ENCODE measurements around the gene NAV2. TPM values are rescaled to one million over a fixed set of nuclear protein-coding genes. Genes with fewer than 3 reads are reported as not detected.

The NAV2 gene
- total RNA-seq, 1 experiment from 2014 or later, result 2.1 TPM

DNA sequence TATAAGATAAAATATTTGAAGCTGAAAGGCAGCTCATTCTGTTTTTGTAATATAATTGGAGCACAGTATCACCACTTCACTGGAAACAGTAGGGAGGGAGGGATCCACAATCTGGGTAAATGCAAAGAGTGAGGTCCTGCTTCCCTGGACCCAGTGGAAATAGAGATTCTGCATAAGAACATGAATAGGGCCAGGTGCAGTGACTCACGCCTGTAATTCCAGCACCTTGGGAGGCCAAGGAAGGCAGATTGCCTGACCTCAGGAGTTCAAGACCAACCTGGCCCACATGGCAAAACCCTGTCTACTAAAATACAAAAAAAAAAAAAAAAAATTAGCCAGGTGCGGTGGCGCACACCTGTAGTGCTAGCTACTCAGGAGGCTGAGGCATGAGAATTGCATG lies 303.9 kb downstream of the NAV2 start:
- no peak overlapping the region for H2AFZ ChIP-seq (ENCODE audit: low read depth, low read length, poor library complexity, severe bottlenecking)
- H3K4me3 ChIP-seq (replicated peaks in 1 of 2; ENCODE audit: low read depth in 1 of 2, low read length in 2 of 2), result no peak overlapping the region
- no peaks in the 10 kb centered on the region for H3K36me3 ChIP-seq (ENCODE audit: control insufficient read depth in 1 of 2, insufficient read depth in 2 of 2, low read length in 2 of 2)
- no peaks in the 10 kb centered on the region for H3K4me1 ChIP-seq (ENCODE audit: control insufficient read depth in 1 of 2, insufficient read depth in 2 of 2, low read length in 2 of 2)
- CTCF ChIA-PET, result no interaction called here
- no peak for ATAC-seq
- H3K27me3 ChIP-seq (ENCODE audit: insufficient read depth, low read length), result peaks cover 15% of the 10 kb centered on the region
- TF ChIP-seq TCF7L2 (IDR thresholded peaks at IDR 0.05; ENCODE audit: borderline replicate concordance, extremely low read depth, insufficient read depth, insufficient read length) (no peak), JUND (IDR thresholded peaks at IDR 0.05) (no peak), ZBTB33 (IDR thresholded peaks at IDR 0.05; ENCODE audit: extremely low read depth, insufficient replicate concordance, low read length) (no peak), POLR2AphosphoS5 (IDR thresholded peaks at IDR 0.05; ENCODE audit: low read depth, low read length) (no peak), YY1 (IDR thresholded peaks at IDR 0.05; ENCODE audit: extremely low read depth, insufficient replicate concordance, low read depth, low read length) (no peak), MAX (IDR thresholded peaks at IDR 0.05) (no peak), EGR1 (IDR thresholded peaks at IDR 0.05; ENCODE audit: low read depth) (no peak), ELF1 (IDR thresholded peaks at IDR 0.05; ENCODE audit: borderline replicate concordance, low read depth) (no peak)
- intact Hi-C loops (cut with micrococcal nuclease), result no loop called here
- H3K4me2 ChIP-seq (ENCODE audit: low read length), result no peak overlapping the region
- no peak for DNase-seq (ENCODE audit: low read depth, low spot score)
- H4K20me1 ChIP-seq (ENCODE audit: insufficient read depth), result no peaks in the 10 kb centered on the region
- H3K9ac ChIP-seq (ENCODE audit: low read length), result no peak overlapping the region
- RAD21 ChIA-PET (ENCODE audit: low non-redundant PET in 1 of 2, low total read pairs in 2 of 2, uncharacterized antibody in 2 of 2, unreplicated experiment in 2 of 2), result no interaction called here
- POLR2A ChIA-PET, result no interaction called here
- no peak overlapping the region for H3K27ac ChIP-seq (ENCODE audit: low read depth, low read length)
- H3K9me2 ChIP-seq (ENCODE audit: insufficient read depth), result no peaks in the 10 kb centered on the region
- H3K9me3 ChIP-seq (ENCODE audit: control insufficient read depth in 1 of 2, insufficient read depth in 1 of 2, low read depth in 1 of 2, low read length in 2 of 2), result no peaks in the 10 kb centered on the region
- H3K79me2 ChIP-seq (ENCODE audit: insufficient read depth, low read length), result no peaks in the 10 kb centered on the region
- BruUV-seq (replicated peaks), result no TSS peak

DNA sequence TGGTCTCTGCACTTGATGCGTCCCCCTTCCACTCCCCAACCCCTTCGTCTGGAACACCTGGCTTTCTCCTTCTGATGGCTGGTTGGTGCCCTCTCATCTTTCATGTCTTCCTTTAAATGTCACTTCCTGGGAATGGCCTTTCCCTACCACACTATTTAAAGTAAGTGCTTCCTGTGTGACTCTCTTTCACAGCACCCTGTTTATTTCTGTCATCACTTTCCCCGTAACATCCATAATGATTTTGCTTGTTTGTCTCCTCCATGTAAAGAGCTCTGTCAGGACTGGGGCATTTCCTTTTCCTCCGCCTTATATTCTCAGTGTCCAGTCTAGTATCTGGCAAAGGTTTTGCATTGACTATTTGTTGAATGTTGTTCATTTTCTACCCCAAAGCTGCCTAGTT lies 304.7 kb downstream of the NAV2 start:
- H3K4me3 ChIP-seq (replicated peaks in 1 of 2; ENCODE audit: low read depth in 1 of 2, low read length in 2 of 2), result no peak overlapping the region
- RAD21 ChIA-PET (ENCODE audit: low non-redundant PET in 1 of 2, low total read pairs in 2 of 2, uncharacterized antibody in 2 of 2, unreplicated experiment in 2 of 2), result no interaction called here
- H3K9me2 ChIP-seq (ENCODE audit: insufficient read depth), result no peaks in the 10 kb centered on the region
- CTCF ChIA-PET, result no interaction called here
- BruUV-seq (replicated peaks), result no TSS peak
- ATAC-seq (no peak), DNase-seq (ENCODE audit: low read depth, low spot score) (no peak)
- intact Hi-C loops (cut with micrococcal nuclease), result no loop called here
- no peak overlapping the region for H3K9ac ChIP-seq (ENCODE audit: low read length)
- H3K4me2 ChIP-seq (ENCODE audit: low read length), result no peak overlapping the region
- no peaks in the 10 kb centered on the region for H3K36me3 ChIP-seq (ENCODE audit: control insufficient read depth in 1 of 2, insufficient read depth in 2 of 2, low read length in 2 of 2)
- H3K9me3 ChIP-seq (ENCODE audit: control insufficient read depth in 1 of 2, insufficient read depth in 1 of 2, low read depth in 1 of 2, low read length in 2 of 2), result no peaks in the 10 kb centered on the region
- H3K79me2 ChIP-seq (ENCODE audit: insufficient read depth, low read length), result no peaks in the 10 kb centered on the region
- no peaks in the 10 kb centered on the region for H3K4me1 ChIP-seq (ENCODE audit: control insufficient read depth in 1 of 2, insufficient read depth in 2 of 2, low read length in 2 of 2)
- POLR2A ChIA-PET, result no interaction called here
- no peak overlapping the region for H3K27ac ChIP-seq (ENCODE audit: low read depth, low read length)
- H4K20me1 ChIP-seq (ENCODE audit: insufficient read depth), result no peaks in the 10 kb centered on the region
- no peak overlapping the region for H2AFZ ChIP-seq (ENCODE audit: low read depth, low read length, poor library complexity, severe bottlenecking)
- peaks cover 9% of the 10 kb centered on the region; the same call in 1 of the 2 replicates for H3K27me3 ChIP-seq (ENCODE audit: insufficient read depth, low read length)
- TF ChIP-seq ZFX (IDR thresholded peaks at IDR 0.05), result no peak
- no peak for TF ChIP-seq SIN3A (IDR thresholded peaks at IDR 0.05; ENCODE audit: low read depth)
- TF ChIP-seq EGR1 (IDR thresholded peaks at IDR 0.05; ENCODE audit: low read depth), result no peak
- no peak for TF ChIP-seq FOSL1 (IDR thresholded peaks at IDR 0.05; ENCODE audit: low read depth)

Measured in HCT116 (cell line).